K562 (cell line): ENCODE results near the gene RNF181. TPM values are rescaled to one million over a fixed set of nuclear protein-coding genes. Genes with fewer than 3 reads are reported as not detected.
A peak's percentile ranks its signal among the peaks of the same experiment; 100 is the strongest.

Experiments
- CC2D1A ChIP-seq: fragments of 450-650 bp; IDR thresholded peaks from 2 replicates; pipeline ENCODE4 v1.6.1; 2017; ENCODE audit warnings: mild to moderate bottlenecking
- HMGXB4 ChIP-seq: sonication (generic); formaldehyde crosslinking; IDR thresholded peaks from 2 replicates; pipeline ENCODE4 v1.8.1; 2023; ENCODE audit warnings: mild to moderate bottlenecking, missing genetic modification reagents
- MAFG ChIP-seq: fragments of 450-650 bp; conservative IDR thresholded peaks from 2 replicates; pipeline ENCODE4 v1.6.1; 2016; ENCODE audit warnings: missing genetic modification characterization, missing compliant biosample characterization
- ZNF316 ChIP-seq: fragments of 450-650 bp; IDR thresholded peaks from 2 replicates; pipeline ENCODE4 v1.6.1; 2016
- ZNF592 ChIP-seq: fragments of 450-650 bp; IDR thresholded peaks from 2 replicates; pipeline ENCODE4 v1.6.1; 2017; ENCODE audit warnings: antibody characterized with exemption, mild to moderate bottlenecking
- polyA plus RNA-seq, 8 experiments: library from polyadenylated mRNA; depleted of rRNA in 4 of 8; stranded (reverse) in 5 of 8; unstranded in 3 of 8; fragments of >200 nt; fragmentation: Nextera tagmentation in 2 of 8; fragmentation: Illumina TruSeq in 1 of 8; extraction: Ambion mirVana in 2 of 8; extraction: Trizol in 1 of 8; gene quantifications; 2 replicates each; pipeline versions ENCODE4 v1.2.1 to v1.2.3, GENCODE V29; 2011 to 2014; ENCODE audit warnings: inconsistent platforms in 1 of 8, missing spikeins in 1 of 8
- total RNA-seq, 7 experiments: library from RNA; depleted of rRNA in 6 of 7; stranded (reverse); fragments of >200 nt in 6 of 7; fragmentation: Illumina TruSeq in 2 of 7; extraction: Trizol in 2 of 7; gene quantifications; 2 replicates each; pipeline versions ENCODE4 v1.2.1 to v1.2.3, GENCODE V29; 2011 to 2021; ENCODE audit warnings: low replicate concordance in 1 of 7

The RNF181 gene
- total and polyA plus RNA-seq, 9 of the 15 experiments (the other 6 are each of a cell fraction or from before 2014, with no cell fraction given): 139 to 492 (median 253) TPM

GRCh38 chr2:85551698-85552678 is 43.6 kb upstream of the RNF181 start (continued):
- peak; percentile 45; the same call in 1 of the 2 replicates for TF ChIP-seq ZNF592
- peak; percentile 87 for TF ChIP-seq CC2D1A
- TF ChIP-seq MAFG: 0 out of 2 replicates have a peak, but pooled peaks have one; percentile 17
- TF ChIP-seq ZNF316: peak; percentile 78
- 0 out of 2 replicates have a peak, but pooled peaks have one; percentile 57 for TF ChIP-seq HMGXB4 (CRISPR knock-in tag)
